ENCODE data around the gene STUM. TPM values are rescaled to one million over a fixed set of nuclear protein-coding genes. Genes with fewer than 3 reads are reported as not detected.

STUM gene
- total RNA-seq, 6 donors from 2014 or later = under 0.01 to 0.98 (median 0.20) TPM; not detected in 1

DNA sequence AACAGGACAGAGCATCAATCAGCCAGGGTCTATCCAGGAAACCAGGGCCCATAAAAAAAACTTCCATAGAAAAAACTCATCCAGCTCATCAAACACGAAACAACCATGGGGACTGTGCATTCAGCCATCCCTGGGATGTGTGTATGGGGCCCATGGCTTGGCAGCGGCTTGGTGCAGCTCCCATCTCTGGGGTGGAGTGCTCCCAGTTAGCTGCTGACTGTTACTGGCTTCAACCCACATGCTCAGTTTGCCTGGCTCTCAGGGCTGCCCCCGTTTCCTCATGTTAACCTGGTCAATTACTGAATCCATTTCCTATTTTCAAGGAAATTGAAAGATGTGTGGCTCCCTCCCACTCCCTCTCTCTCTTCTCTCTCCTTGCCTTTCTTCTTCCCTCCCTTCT lies 37.3 kb upstream of the STUM start:
- 74 to 86% methylated on average over 3 of the region's 3 CpGs for WGBS, 2 donors
- no peaks in the 10 kb centered on the region for H3K27me3 ChIP-seq
- ATAC-seq (ENCODE audit: low FRiP score in 2 of 2) (no peak), DNase-seq (no peak)
- H3K4me3 ChIP-seq = no peak overlapping the region
- no peaks in the 10 kb centered on the region for H3K4me1 ChIP-seq
- H3K9me3 ChIP-seq = no peaks in the 10 kb centered on the region
- no peak overlapping the region for H3K27ac ChIP-seq
- no peaks in the 10 kb centered on the region for H3K36me3 ChIP-seq
- TF ChIP-seq CTCF (IDR thresholded peaks at IDR 0.05) = no peak
- TF ChIP-seq EP300 (IDR thresholded peaks at IDR 0.05) = no peak
- TF ChIP-seq POLR2AphosphoS5 (IDR thresholded peaks at IDR 0.05) = no peak
- no peak for TF ChIP-seq POLR2A (IDR thresholded peaks at IDR 0.05)

DNA sequence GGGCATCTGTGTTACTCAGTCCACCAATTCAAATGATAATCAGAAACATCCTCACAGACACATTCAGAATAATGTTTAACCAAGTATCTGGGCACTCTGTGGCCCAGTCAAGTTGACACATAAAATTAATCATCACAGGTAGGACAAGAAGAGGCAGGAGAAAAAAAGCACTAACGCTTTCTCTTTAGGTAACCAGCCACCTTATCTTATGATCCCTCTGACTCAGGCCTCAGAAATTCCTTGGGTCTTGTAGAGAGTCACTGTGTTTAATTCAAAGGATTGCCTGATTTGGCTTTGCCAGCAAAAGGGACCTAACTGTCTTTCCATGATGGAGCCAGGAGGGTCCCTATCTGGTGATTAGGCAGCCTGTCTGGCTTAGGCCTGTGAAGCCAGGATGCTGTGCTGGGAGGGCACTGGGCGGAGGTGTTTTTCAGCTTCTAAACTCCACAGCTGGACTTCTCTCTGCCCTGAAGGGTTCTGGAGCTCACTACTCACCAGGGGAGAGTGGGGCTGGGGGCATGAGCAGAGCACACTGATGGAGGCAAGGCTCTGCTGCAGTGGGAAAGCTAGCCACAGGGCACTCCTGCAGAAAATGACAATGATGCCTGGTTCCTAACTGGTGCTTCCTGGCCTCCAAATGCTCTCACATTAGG lies 36.4 kb upstream of the STUM start:
- WGBS, 2 donors = 96 to 100% methylated on average over 1 to 2 of the region's 2 CpGs
- TF ChIP-seq EP300 (IDR thresholded peaks at IDR 0.05) (no peak), POLR2A (IDR thresholded peaks at IDR 0.05) (no peak), CTCF (IDR thresholded peaks at IDR 0.05) (no peak), POLR2AphosphoS5 (IDR thresholded peaks at IDR 0.05) (no peak)
- no peak for DNase-seq
- no peaks in the 10 kb centered on the region for H3K9me3 ChIP-seq
- no peaks in the 10 kb centered on the region for H3K36me3 ChIP-seq
- ATAC-seq (ENCODE audit: low FRiP score in 2 of 2) = no peak
- no peaks in the 10 kb centered on the region for H3K27me3 ChIP-seq
- H3K27ac ChIP-seq = no peak overlapping the region
- no peak overlapping the region for H3K4me3 ChIP-seq
- no peaks in the 10 kb centered on the region for H3K4me1 ChIP-seq

DNA sequence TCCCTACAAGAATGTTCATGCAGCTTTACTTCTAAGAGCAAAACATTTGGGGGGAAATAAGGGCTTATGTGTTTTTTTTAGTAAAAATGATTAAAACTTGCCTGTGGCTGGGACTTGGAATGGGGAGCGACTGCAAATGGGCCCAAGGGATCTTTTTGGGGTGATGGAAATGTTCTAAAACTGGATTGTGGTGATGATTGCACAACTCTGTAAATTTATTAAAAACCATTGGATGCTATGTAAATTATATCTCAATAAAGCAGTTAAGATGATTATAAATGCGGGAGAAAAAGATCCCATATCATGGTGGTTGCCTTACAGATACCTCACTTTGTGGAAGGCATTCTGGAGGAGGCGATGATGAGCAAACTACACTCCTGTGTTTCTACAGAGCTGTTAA lies 30.2 kb upstream of the STUM start:
- 87 to 96% methylated on average over 3 of the region's 3 CpGs for WGBS, 2 donors
- Histone ChIP-seq H3K36me3 (no peaks in the 10 kb centered on the region), H3K4me3 (no peak overlapping the region), H3K9me3 (no peaks in the 10 kb centered on the region), H3K27ac (no peak overlapping the region), H3K4me1 (no peaks in the 10 kb centered on the region), H3K27me3 (no peaks in the 10 kb centered on the region)
- no peak for TF ChIP-seq CTCF (IDR thresholded peaks at IDR 0.05)
- no peak for TF ChIP-seq EP300 (IDR thresholded peaks at IDR 0.05)
- no peak for TF ChIP-seq POLR2A (IDR thresholded peaks at IDR 0.05)
- TF ChIP-seq POLR2AphosphoS5 (IDR thresholded peaks at IDR 0.05) = no peak
- no peak for ATAC-seq (ENCODE audit: low FRiP score in 2 of 2)
- DNase-seq = no peak

- no peak for ATAC-seq (ENCODE audit: low FRiP score in 2 of 2)
- H3K4me3 ChIP-seq = no peak overlapping the region
- H3K9me3 ChIP-seq = no peaks in the 10 kb centered on the region
- no peaks in the 10 kb centered on the region for H3K4me1 ChIP-seq
- no peaks in the 10 kb centered on the region for H3K27me3 ChIP-seq
- DNase-seq = no peak
- no peaks in the 10 kb centered on the region for H3K36me3 ChIP-seq
- no peak overlapping the region for H3K27ac ChIP-seq
- WGBS, 2 donors = 95 to 100% methylated on average over 1 of the region's 1 CpG
- no peak for TF ChIP-seq CTCF (IDR thresholded peaks at IDR 0.05)
- no peak for TF ChIP-seq POLR2A (IDR thresholded peaks at IDR 0.05)
- no peak for TF ChIP-seq EP300 (IDR thresholded peaks at IDR 0.05)
- TF ChIP-seq POLR2AphosphoS5 (IDR thresholded peaks at IDR 0.05) = no peak
Measured at GRCh38 chr1:226519135-226519534, 29.4 kb upstream of the STUM start.

Measured in upper lobe of left lung (tissue), 6 donors.